Duodenal mucosa (tissue), 2 donors: ENCODE data around the gene CHCHD3.

ENCODE experiments used
- H3K27ac ChIP-seq: one replicate; pipeline ENCODE4 v1.7.0; 2013; ENCODE audit warnings: low read depth, low read length
- H3K27me3 ChIP-seq, 2 donors: one replicate each; pipeline ENCODE4 v1.7.0; 2013; ENCODE audit warnings: low read length in 2 of 2, control low read depth in 1 of 2; ENCODE audit not compliant: insufficient read depth in 2 of 2, control insufficient read depth in 1 of 2
- H3K36me3 ChIP-seq, 2 donors: one replicate each; pipeline ENCODE4 v1.7.0; 2013; ENCODE audit warnings: low read length in 2 of 2, control low read depth in 1 of 2; ENCODE audit not compliant: insufficient read depth in 2 of 2, control insufficient read depth in 1 of 2
- H3K4me1 ChIP-seq, 2 donors: one replicate each; pipeline ENCODE4 v1.7.0; 2013; ENCODE audit warnings: low read length in 2 of 2, control low read depth in 1 of 2; ENCODE audit not compliant: insufficient read depth in 2 of 2, control insufficient read depth in 1 of 2
- H3K4me3 ChIP-seq, 2 donors: one replicate each; pipeline ENCODE4 v1.7.0; 2013; ENCODE audit warnings: low read length in 2 of 2, low read depth in 1 of 2
- H3K9ac ChIP-seq, 2 donors: one replicate each; pipeline ENCODE4 v1.7.0; 2013; ENCODE audit warnings: low read length in 2 of 2, low read depth in 1 of 2
- H3K9me3 ChIP-seq, 2 donors: one replicate each; pipeline ENCODE4 v1.7.0; 2013; ENCODE audit warnings: low read length in 2 of 2, control low read depth in 1 of 2; ENCODE audit not compliant: control insufficient read depth in 1 of 2

CHCHD3 gene

GRCh38 chr7:132797152-132797551, 284.7 kb downstream of the CHCHD3 start:
- no peaks in the 10 kb centered on the region for H3K27me3 ChIP-seq
- H3K9ac ChIP-seq: no peak overlapping the region
- no peaks in the 10 kb centered on the region for H3K9me3 ChIP-seq
- H3K36me3 ChIP-seq: peaks cover 6 to 14% of the 10 kb centered on the region in 2 donors
- H3K4me1 ChIP-seq: peaks cover 10 to 11% of the 10 kb centered on the region in 2 donors
- H3K27ac ChIP-seq: no peak overlapping the region
- H3K4me3 ChIP-seq: no peak overlapping the region

GRCh38 chr7:132793474-132793873, 288.4 kb downstream of the CHCHD3 start:
- Histone ChIP-seq H3K36me3 (peaks cover 6 to 18% of the 10 kb centered on the region in 2 donors), H3K9me3 (no peaks in the 10 kb centered on the region), H3K27ac (no peak overlapping the region), H3K4me1 (peaks cover 0 to 2% of the 10 kb centered on the region in 2 donors), H3K4me3 (no peak overlapping the region), H3K27me3 (no peaks in the 10 kb centered on the region), H3K9ac (no peak overlapping the region)

GRCh38 chr7:132791036-132791435, 290.9 kb downstream of the CHCHD3 start:
- no peaks in the 10 kb centered on the region for H3K9me3 ChIP-seq
- no peak overlapping the region for H3K27ac ChIP-seq
- H3K4me1 ChIP-seq: no peaks in the 10 kb centered on the region
- peaks cover 6 to 20% of the 10 kb centered on the region in 2 donors for H3K36me3 ChIP-seq
- H3K27me3 ChIP-seq: no peaks in the 10 kb centered on the region
- no peak overlapping the region for H3K9ac ChIP-seq
- no peak overlapping the region for H3K4me3 ChIP-seq

GRCh38 chr7:132790104-132790503, 291.8 kb downstream of the CHCHD3 start:
- Histone ChIP-seq H3K27ac (no peak overlapping the region), H3K9me3 (no peaks in the 10 kb centered on the region), H3K9ac (no peak overlapping the region), H3K4me3 (no peak overlapping the region), H3K27me3 (no peaks in the 10 kb centered on the region), H3K36me3 (peaks cover 6 to 17% of the 10 kb centered on the region in 2 donors), H3K4me1 (no peaks in the 10 kb centered on the region)

- no peak overlapping the region for H3K4me3 ChIP-seq
- no peaks in the 10 kb centered on the region for H3K4me1 ChIP-seq
- no peak overlapping the region for H3K27ac ChIP-seq
- H3K9ac ChIP-seq: no peak overlapping the region
- H3K36me3 ChIP-seq: peaks cover 0 to 20% of the 10 kb centered on the region in 2 donors
- H3K27me3 ChIP-seq: no peaks in the 10 kb centered on the region
- no peaks in the 10 kb centered on the region for H3K9me3 ChIP-seq
Observed at GRCh38 chr7:132789281-132789680, 292.6 kb downstream of the CHCHD3 start.

GRCh38 chr7:132785870-132786269, 296.0 kb downstream of the CHCHD3 start:
- no peaks in the 10 kb centered on the region for H3K9me3 ChIP-seq
- no peak overlapping the region for H3K27ac ChIP-seq
- no peak overlapping the region for H3K9ac ChIP-seq
- H3K36me3 ChIP-seq: peaks cover 3 to 23% of the 10 kb centered on the region in 2 donors
- H3K4me1 ChIP-seq: no peaks in the 10 kb centered on the region
- no peaks in the 10 kb centered on the region for H3K27me3 ChIP-seq
- H3K4me3 ChIP-seq: no peak overlapping the region

GRCh38 chr7:132784406-132784805, 297.5 kb downstream of the CHCHD3 start:
- Histone ChIP-seq H3K9me3 (no peaks in the 10 kb centered on the region), H3K4me3 (no peak overlapping the region), H3K4me1 (no peaks in the 10 kb centered on the region), H3K9ac (no peak overlapping the region), H3K27me3 (no peaks in the 10 kb centered on the region), H3K36me3 (peaks cover 3 to 23% of the 10 kb centered on the region in 2 donors), H3K27ac (no peak overlapping the region)

- Histone ChIP-seq H3K27ac (no peak overlapping the region), H3K36me3 (peaks cover 3 to 23% of the 10 kb centered on the region in 2 donors), H3K9me3 (no peaks in the 10 kb centered on the region), H3K4me3 (no peak overlapping the region), H3K9ac (no peak overlapping the region), H3K4me1 (no peaks in the 10 kb centered on the region), H3K27me3 (no peaks in the 10 kb centered on the region)
Observed at GRCh38 chr7:132783824-132784223, 298.1 kb downstream of the CHCHD3 start.

- no peak overlapping the region for H3K9ac ChIP-seq
- H3K4me3 ChIP-seq: no peak overlapping the region
- H3K27ac ChIP-seq: no peak overlapping the region
- H3K36me3 ChIP-seq: peaks cover 3 to 23% of the 10 kb centered on the region in 2 donors
- no peaks in the 10 kb centered on the region for H3K9me3 ChIP-seq
- H3K4me1 ChIP-seq: no peaks in the 10 kb centered on the region
- no peaks in the 10 kb centered on the region for H3K27me3 ChIP-seq
Observed at GRCh38 chr7:132782777-132783640, 298.9 kb downstream of the CHCHD3 start.

GRCh38 chr7:132780822-132781221, 301.1 kb downstream of the CHCHD3 start:
- Histone ChIP-seq H3K36me3 (peaks cover 3 to 15% of the 10 kb centered on the region in 2 donors), H3K27me3 (no peaks in the 10 kb centered on the region), H3K9ac (no peak overlapping the region), H3K27ac (no peak overlapping the region), H3K4me1 (no peaks in the 10 kb centered on the region), H3K4me3 (no peak overlapping the region), H3K9me3 (no peaks in the 10 kb centered on the region)
